Omental fat pad (tissue), 4 donors: ENCODE data around the gene OTOF. TPM values are rescaled to one million over a fixed set of nuclear protein-coding genes. Genes with fewer than 3 reads are reported as not detected.

Source experiments
- ATAC-seq: fragments of 150-250 bp; one replicate; pipeline ENCODE4 v1.9.1; 2016; ENCODE audit warnings: mild to moderate bottlenecking, moderate library complexity; ENCODE audit not compliant: low FRiP score
- DNase-seq: peaks from one replicate; pipeline ENCODE4 v3.0.0-alpha.2; 2019; ENCODE audit warnings: low spot score
- total RNA-seq, 4 donors: library from RNA; depleted of rRNA; stranded (reverse); fragments of >200 nt; gene quantifications; one replicate each; pipeline ENCODE4 v1.1.0, GENCODE V29; 2016
- TF ChIP-seq, protein P1 (sequence below), 3 donors: fragments of 450-650 bp; IDR thresholded peaks; one replicate each; pipeline ENCODE4 v1.5.1; 2016 to 2017; ENCODE audit warnings: antibody characterized with exemption in 3 of 3, mild to moderate bottlenecking in 3 of 3, moderate library complexity in 2 of 3

The OTOF gene
- total RNA-seq, 4 donors from 2014 or later = 0.06 TPM; not detected in 3

DNA sequence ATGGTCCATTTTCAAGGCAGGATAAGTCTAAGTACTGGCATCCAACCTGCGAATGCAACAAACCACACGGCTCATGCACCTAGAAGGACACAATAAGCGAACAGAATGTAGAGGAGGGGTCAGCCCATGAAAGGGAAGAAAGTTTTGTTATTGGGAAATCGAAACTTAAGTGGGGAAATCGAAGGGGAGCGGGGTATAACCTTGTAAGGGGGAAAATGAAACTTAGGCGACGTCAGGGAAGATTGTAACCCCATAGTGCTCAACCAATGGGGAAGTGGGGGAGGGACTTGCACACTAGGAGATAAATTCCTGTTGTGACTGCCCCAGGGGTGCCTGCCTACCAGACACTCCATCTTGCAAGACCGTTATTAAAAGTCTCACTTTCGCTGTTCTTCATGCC, 15.6 kb upstream of the OTOF start:
- TF ChIP-seq, protein P1, sequence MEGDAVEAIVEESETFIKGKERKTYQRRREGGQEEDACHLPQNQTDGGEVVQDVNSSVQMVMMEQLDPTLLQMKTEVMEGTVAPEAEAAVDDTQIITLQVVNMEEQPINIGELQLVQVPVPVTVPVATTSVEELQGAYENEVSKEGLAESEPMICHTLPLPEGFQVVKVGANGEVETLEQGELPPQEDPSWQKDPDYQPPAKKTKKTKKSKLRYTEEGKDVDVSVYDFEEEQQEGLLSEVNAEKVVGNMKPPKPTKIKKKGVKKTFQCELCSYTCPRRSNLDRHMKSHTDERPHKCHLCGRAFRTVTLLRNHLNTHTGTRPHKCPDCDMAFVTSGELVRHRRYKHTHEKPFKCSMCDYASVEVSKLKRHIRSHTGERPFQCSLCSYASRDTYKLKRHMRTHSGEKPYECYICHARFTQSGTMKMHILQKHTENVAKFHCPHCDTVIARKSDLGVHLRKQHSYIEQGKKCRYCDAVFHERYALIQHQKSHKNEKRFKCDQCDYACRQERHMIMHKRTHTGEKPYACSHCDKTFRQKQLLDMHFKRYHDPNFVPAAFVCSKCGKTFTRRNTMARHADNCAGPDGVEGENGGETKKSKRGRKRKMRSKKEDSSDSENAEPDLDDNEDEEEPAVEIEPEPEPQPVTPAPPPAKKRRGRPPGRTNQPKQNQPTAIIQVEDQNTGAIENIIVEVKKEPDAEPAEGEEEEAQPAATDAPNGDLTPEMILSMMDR (IDR thresholded peaks at IDR 0.05) = no peak
- DNase-seq = no peak
- no peak for ATAC-seq

DNA sequence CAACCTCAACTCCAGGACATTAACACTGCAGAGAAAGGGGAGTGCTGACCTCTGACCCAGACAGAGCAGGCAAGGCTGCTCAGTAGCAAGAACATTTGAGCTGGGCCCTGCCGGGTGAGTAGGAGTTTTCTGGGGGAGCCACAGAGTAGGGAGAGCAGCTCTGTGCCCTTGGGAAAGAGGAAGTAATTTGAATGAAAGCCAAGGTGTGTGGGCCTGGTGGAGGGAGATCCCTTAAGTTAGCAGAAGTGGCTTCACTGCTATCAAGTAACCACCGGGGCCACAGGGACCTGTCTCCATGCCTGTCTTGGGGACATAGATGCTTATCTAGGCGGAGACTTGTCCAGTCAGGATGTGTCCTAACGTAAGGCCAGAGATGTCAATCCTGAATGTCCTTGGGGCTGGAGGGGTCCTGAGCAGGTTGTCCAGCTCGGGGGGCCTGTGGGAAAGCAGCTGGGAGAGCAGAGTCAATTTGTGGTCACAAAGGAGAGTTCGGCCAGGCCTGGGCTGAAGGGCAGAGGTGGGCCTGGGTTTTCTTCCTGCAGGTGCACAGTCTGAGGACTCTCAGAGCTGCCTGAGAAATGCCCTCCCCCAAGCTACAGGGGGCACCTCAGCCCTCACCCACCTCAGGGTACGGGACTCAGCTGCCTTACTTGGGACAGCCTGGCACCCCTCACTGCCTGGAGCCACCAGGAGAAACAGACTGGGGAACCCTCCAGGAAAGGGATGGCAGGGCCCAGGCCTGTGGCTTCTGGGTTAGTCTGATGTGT, 15.0 kb upstream of the OTOF start:
- TF ChIP-seq, protein P1 (IDR thresholded peaks at IDR 0.05) = no peak
- DNase-seq = no peak
- no peak for ATAC-seq

DNA sequence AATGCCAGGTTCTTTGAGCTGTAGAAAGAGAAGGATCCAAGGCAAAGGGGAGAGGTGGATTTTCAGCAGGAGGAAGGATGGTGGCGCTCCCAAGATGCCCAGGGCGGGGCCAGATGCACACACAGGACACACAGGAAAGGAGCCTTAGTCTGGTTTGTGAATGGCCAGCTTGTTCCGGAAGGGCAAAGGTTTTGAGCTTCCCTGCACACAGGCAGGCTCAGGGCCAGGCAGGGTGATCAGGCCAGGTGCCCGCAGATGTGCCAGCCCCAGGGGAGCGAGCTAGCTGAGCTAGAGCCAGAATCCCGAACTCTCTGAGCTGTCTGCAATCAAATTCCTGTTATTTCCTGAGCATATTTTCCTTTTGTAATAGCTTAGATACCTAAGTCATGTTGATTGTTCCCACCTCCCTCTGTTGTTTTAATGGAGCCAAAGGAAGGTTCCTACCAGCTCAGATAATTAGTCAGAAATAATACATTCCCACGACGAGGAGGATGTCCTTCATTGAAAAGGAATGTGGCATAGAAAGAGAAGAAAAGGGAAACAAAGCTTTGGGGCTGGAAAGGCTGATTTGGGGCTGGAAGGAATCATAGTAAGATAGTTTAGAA, 13.7 kb upstream of the OTOF start:
- TF ChIP-seq, protein P1 (IDR thresholded peaks at IDR 0.05) = no peak
- no peak for ATAC-seq

DNA sequence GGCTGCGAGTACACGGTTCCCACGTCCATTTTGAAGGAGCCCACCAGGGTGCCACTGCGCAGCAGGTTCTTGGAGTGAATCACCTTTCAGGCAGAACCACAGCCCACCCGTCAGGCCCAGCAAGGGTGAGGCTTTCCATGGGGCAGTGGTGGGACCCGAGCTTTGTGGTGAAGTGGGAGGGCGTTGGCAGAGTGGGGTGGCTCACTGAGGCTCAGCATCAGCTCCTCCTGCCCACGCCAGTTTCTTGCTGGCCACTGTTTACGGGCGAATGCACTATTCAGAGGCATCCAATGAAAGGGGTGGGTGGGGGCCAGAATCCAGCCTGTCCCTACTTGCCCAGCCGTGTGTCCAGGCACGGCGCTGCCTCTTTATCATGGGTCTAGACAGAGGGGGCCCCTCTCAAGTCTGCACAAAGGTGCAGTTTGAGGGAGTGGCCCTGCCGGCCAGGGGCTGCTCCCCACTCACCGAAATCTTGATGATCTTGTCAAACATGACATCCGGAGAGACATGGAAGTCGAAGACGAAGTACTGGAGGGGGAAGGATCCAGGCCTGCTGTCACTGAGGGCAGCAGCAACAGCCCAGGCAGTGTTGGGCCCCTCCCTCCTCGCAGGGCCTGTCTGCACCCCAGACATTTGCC, 11.4 kb upstream of the OTOF start:
- DNase-seq = no peak
- no peak for ATAC-seq
- TF ChIP-seq, protein P1 (IDR thresholded peaks at IDR 0.05) = no peak

More for the DNA sequence above, 13.7 kb upstream of the OTOF start:
- no peak for DNase-seq

DNA sequence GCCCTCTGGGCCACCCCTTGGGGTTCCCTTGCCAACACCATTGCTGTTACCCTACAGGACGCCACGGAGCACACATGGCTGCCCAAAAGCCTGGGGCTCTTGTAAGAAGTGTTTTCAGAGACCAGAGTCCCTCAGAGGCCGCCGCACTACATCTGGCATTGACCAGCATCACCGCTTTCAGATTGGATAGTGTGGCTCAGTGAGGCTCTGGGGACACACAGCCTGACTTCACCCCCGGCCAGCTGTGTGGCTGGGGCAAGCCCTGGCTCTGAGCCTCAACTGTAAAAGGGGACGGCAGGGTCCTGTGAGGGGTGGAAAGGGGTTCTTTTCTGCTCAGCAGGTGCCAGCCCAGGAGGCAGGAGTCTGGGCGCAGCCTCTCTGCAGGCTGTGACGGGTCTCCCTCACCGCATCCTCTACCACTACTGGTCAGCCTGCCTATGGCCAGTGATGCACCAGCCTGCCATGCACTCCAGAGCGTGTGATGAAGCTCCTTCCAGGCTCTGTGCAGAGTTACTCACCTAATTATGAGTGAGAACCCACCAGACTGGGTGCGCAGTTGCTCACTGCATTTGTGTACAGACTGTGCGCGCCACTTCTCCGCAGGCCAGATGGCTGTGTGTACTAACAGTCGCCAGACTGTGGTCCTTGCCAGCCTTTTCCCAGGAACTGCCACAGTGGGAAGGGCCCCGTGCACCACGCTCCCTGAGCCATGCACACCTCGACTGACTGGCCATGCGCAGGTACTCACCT, 10.7 kb upstream of the OTOF start:
- ATAC-seq = no peak
- DNase-seq = no peak
- TF ChIP-seq, protein P1 (IDR thresholded peaks at IDR 0.05) = no peak

DNA sequence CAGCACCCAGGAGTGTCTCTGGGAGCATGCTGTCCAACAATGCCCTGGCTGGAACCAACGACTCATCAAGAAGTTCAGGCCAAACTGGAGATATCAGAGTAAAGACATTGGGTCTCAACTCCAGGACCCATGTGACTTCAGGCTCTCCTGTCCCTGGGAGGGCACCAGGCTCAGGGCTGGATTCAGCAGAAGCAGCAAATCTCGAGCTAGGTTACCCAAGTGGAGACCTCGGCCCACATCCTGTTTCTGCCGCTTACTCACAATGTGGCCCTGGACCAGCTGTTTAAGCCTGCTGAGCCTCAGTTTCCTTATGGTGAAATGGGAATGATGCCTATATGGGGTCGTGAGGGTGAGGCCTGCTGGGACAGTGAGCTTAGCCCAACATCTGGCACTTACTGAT, 9.3 kb upstream of the OTOF start:
- no peak for ATAC-seq
- TF ChIP-seq, protein P1 (IDR thresholded peaks at IDR 0.05) = no peak
- DNase-seq = no peak
